Stimulated activated CD8-positive, alpha-beta memory T cell treated with anti-CD3 and anti-CD28 coated beads, Interleukin-7, amount 100 ng/mL, for 1 hour (primary cell): Measurements from ENCODE around the gene C19orf47.

Experiments used
- DNase-seq, 2 donors: peaks; one replicate each; pipeline ENCODE4 v3.0.0-alpha.2; 2020; ENCODE audit warnings: low read depth in 2 of 2

Gene C19orf47

GRCh38 chr19:40282209-40282580, 66.0 kb downstream of the C19orf47 start:
- no peak for DNase-seq

- DNase-seq: no peak
Measured at GRCh38 chr19:40281381-40282208, 66.6 kb downstream of the C19orf47 start.

- no peak for DNase-seq
Measured at GRCh38 chr19:40280608-40281221, 67.5 kb downstream of the C19orf47 start.

GRCh38 chr19:40279761-40280607, 68.2 kb downstream of the C19orf47 start:
- DNase-seq: peak in 1 of 2 donors; percentile 15

DNA sequence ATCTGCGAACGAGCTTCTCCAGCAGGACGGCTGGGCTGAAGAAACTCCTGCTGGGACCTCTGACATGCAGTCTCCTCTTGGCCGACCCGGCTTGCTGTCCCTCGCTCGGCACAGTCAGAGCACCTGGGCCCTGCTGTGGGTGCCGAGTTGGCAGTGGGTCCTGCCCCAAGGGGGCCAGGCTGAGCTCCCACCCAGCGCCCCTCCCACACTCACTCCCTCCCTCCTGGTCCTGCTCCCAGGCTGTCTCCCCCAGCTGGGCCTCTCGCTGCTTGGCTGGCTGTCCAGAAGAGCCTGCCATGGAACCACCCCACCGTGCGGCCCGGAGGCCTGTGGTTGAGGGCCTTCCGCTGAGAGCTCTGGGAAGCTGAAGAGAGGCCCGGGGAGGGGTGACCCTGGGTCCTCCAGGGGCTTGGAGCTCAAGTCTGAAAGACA, 69.1 kb downstream of the C19orf47 start:
- DNase-seq: no peak

GRCh38 chr19:40278361-40279035, 69.7 kb downstream of the C19orf47 start:
- no peak for DNase-seq

- DNase-seq: no peak
Measured at GRCh38 chr19:40277356-40278059, 70.7 kb downstream of the C19orf47 start.

- no peak for DNase-seq
Measured at GRCh38 chr19:40274585-40275544, 73.3 kb downstream of the C19orf47 start.

DNA sequence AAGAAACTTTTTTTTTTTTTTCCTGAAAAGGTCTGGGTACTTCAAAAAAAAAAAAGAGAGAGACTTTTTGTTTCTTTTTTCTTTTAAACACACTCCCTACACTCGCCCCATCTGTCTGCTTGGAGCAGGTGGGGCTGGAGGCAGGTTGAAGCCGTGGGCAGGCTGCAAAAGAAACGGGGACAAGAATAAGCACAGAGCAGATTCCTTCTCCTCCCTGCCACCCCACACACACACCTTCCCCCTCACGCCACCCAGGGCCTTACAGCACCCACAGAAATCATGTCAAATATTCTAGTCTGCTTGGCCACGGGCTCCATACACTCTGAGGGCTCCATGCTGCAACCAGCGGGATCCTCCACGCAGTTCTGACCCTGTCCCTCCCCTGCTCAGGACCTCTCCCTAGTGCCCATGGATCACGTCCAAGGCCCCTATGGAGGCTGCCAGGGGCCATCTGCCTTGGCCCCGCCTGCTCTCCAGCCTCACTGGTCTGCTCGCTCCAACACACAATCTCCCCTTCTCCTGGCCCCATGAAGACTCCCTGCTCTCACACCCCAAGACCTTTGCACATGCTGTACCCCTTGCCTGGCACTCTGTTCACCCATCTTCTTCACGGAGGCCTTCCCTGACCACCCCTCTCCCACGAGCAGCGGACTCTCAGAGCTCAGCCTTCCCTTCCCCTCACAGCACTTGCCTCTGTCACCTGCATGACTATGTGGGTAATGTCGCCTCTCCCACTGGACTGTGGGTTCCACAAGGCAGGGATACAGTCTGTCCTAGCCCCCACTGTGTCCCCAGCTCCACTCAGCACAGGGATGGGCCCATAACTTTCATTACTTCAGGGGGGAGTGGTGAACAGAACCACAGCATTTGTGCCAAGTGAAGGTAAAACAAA, 74.5 kb downstream of the C19orf47 start:
- DNase-seq: no peak

DNA sequence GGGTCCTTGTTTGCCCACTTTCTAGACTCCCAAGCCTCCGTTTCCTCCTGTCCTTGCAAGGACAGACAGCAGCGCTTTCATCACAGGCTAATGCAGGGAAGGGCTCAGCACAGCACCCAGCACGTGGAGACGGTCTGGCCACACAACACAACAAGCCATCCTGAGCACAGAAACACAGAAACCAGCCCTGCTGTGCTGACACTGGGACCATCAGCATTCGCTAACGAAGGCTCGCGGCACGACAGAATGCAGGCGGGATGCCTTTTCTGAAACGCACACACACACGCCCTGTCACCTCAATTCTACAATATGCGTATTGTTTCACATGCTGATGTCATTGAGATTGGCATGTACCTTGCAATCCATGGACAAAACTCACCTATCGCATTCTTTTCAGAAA, 75.9 kb downstream of the C19orf47 start:
- DNase-seq: no peak

GRCh38 chr19:40271706-40272105, 76.5 kb downstream of the C19orf47 start:
- no peak for DNase-seq

DNA sequence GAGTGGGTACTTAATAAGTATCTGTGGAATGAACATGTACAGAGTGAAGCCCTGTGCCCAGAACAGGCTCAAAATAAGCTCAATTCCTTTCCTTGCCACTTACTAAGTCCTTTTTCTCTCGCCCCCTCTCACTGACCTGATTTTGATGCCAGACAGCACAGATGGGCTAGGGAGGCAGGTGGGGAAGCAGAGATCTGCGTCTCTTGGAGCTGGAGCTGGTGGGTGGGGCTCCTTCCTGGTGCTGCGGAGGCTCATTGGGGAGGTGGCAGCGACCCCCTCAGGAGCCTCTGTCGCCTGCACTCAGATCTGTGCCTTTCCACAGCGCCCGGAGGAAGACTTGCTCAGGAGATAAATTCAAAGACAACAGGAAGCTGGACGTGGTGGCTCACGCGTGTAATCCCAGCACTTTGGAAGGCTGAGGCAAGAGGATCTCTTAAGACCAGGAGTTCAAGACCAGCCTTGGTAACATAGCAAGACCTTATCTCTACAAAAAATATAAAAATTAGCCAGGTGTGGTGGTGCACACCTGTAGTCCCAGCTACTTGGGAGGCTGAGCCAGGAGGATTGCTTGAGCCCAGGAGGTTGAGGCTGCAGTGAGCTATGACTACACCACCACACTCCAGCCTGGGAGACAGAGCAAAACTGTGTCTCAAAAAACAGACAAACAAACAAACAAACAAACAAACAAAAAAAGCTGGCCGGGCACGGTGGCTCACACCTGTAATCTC, 77.7 kb downstream of the C19orf47 start:
- DNase-seq: no peak
